Astrocyte (in vitro differentiated cells and primary cell): ENCODE measurements around the gene IVD.

Source experiments
- CTCF ChIP-seq: IDR thresholded peaks from 2 replicates; pipeline ENCODE4 v1.5.1; 2011; ENCODE audit warnings: low read depth, mild to moderate bottlenecking, inconsistent platforms, low read length, moderate library complexity; ENCODE audit not compliant: insufficient read depth
- EZH2 ChIP-seq: IDR thresholded peaks from 2 replicates; pipeline ENCODE4 v1.6.1; 2012; ENCODE audit warnings: mild to moderate bottlenecking, low read length, inconsistent platforms; ENCODE audit not compliant: insufficient read depth

- TF ChIP-seq CTCF (no peak), EZH2 (no peak)
Measured at GRCh38 chr15:40439461-40439959, 33.9 kb downstream of the IVD start.
